ENCODE results near the gene PITRM1. TPM values are rescaled to one million over a fixed set of nuclear protein-coding genes. Genes with fewer than 3 reads are reported as not detected.
"Not testable (repeated sequence)": the region's sequence is repeated elsewhere in the genome, so short reads cannot be mapped to it uniquely, and the experiment has no call there.

The PITRM1 gene
- polyA plus RNA-seq, 1 of the 3 experiments (the other 2 are of a cell fraction) = 79.6 TPM

- WGBS (ENCODE audit: low lambda C conversion rate) = 68% methylated on average over 19 of the region's 19 CpGs
- H3K79me2 ChIP-seq (ENCODE audit: insufficient read depth) = no peaks in the 10 kb centered on the region
- no peaks in the 10 kb centered on the region for H3F3A ChIP-seq (replicated peaks; ENCODE audit: insufficient read depth)
- no peak overlapping the region; a peak in 1 of 4 replicates for H3K4me3 ChIP-seq (ENCODE audit: low read depth in 2 of 2, low read length in 1 of 2)
- ChIA-PET CTCF (interaction anchor here (0.6 to 11.1 kb wide), 26 partner anchors 10 to 1589 kb away, joined by 3 to 244 read pairs (median 4); partner anchors contain the start of gene PITRM1), POLR2A (no interaction called here)
- H3K9me2 ChIP-seq = no peaks in the 10 kb centered on the region
- no peak overlapping the region for H3K4me2 ChIP-seq
- H3K27me3 ChIP-seq (ENCODE audit: insufficient read depth) = no peaks in the 10 kb centered on the region
- no peaks in the 10 kb centered on the region for H4K20me1 ChIP-seq (ENCODE audit: insufficient read depth)
- peak overlapping the region; percentile 64; the same call in 1 of the 2 replicates for H2AFZ ChIP-seq (ENCODE audit: low read depth)
- TF ChIP-seq, protein P1, sequence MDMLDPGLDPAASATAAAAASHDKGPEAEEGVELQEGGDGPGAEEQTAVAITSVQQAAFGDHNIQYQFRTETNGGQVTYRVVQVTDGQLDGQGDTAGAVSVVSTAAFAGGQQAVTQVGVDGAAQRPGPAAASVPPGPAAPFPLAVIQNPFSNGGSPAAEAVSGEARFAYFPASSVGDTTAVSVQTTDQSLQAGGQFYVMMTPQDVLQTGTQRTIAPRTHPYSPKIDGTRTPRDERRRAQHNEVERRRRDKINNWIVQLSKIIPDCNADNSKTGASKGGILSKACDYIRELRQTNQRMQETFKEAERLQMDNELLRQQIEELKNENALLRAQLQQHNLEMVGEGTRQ (IDR thresholded peaks at IDR 0.05; ENCODE audit: borderline replicate concordance, low read depth, low read length) = no peak
- TF ChIP-seq SMC3 (IDR thresholded peaks at IDR 0.05; ENCODE audit: low read depth, low read length) (peak; percentile 47), RFX5 (IDR thresholded peaks at IDR 0.05; ENCODE audit: low read length) (no peak), EZH2phosphoT487 (IDR thresholded peaks at IDR 0.05; ENCODE audit: borderline replicate concordance, low read depth) (no peak), NFIC (IDR thresholded peaks at IDR 0.05; ENCODE audit: borderline replicate concordance) (peak; percentile 40; the same call in 1 of the 2 replicates), RAD21 (IDR thresholded peaks at IDR 0.05; ENCODE audit: low read length) (peak; percentile 76)
- TF ChIP-seq, protein P2, sequence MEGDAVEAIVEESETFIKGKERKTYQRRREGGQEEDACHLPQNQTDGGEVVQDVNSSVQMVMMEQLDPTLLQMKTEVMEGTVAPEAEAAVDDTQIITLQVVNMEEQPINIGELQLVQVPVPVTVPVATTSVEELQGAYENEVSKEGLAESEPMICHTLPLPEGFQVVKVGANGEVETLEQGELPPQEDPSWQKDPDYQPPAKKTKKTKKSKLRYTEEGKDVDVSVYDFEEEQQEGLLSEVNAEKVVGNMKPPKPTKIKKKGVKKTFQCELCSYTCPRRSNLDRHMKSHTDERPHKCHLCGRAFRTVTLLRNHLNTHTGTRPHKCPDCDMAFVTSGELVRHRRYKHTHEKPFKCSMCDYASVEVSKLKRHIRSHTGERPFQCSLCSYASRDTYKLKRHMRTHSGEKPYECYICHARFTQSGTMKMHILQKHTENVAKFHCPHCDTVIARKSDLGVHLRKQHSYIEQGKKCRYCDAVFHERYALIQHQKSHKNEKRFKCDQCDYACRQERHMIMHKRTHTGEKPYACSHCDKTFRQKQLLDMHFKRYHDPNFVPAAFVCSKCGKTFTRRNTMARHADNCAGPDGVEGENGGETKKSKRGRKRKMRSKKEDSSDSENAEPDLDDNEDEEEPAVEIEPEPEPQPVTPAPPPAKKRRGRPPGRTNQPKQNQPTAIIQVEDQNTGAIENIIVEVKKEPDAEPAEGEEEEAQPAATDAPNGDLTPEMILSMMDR (IDR thresholded peaks at IDR 0.05) = peak; percentile 92
- no peaks in the 10 kb centered on the region for H3K36me3 ChIP-seq (replicated peaks in 1 of 2; ENCODE audit: control insufficient read depth in 1 of 2, insufficient read depth in 2 of 2, low read length in 1 of 2)
- DNase-seq = peak; percentile 70
- H3K9me3 ChIP-seq = no peaks in the 10 kb centered on the region
- peaks cover 9 to 11% of the 10 kb centered on the region in 2 experiments for H3K4me1 ChIP-seq (ENCODE audit: control insufficient read depth in 1 of 2, insufficient read depth in 2 of 2, low read depth in 1 of 2, low read length in 1 of 2)
- H3K27ac ChIP-seq (ENCODE audit: low read depth in 2 of 2, low read length in 1 of 2) = no peak overlapping the region
- no peak overlapping the region for H3K9ac ChIP-seq
These were observed 20.5 kb upstream of the PITRM1 start for GRCh38 chr10:3192856-3193635.

DNA sequence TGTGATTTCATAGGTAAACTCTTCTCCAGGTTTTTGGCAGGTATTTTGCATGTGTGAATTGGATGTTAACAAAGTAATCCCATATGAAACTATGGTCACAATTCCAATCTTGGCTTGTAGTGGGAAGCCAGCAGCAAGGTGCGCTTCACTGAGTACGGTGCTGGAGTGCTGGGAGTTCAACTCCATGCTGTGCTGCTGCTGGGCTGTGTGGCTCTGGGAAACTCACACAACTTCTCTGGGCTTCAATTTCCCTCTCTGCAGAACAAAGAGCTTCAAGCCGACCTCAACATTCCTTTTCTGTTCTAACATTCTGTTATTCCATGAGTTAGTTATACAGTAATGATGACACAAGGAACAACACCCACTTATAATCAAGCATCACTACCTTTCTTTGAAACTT is 18.2 kb upstream of the PITRM1 start:
- no peak for DNase-seq
- Histone ChIP-seq H2AFZ (ENCODE audit: low read depth) (no peak overlapping the region), H3K79me2 (ENCODE audit: insufficient read depth) (no peaks in the 10 kb centered on the region), H4K20me1 (ENCODE audit: insufficient read depth) (no peaks in the 10 kb centered on the region), H3F3A (replicated peaks; ENCODE audit: insufficient read depth) (no peaks in the 10 kb centered on the region), H3K27me3 (ENCODE audit: insufficient read depth) (no peaks in the 10 kb centered on the region), H3K4me2 (no peak overlapping the region), H3K4me3 (ENCODE audit: low read depth in 2 of 2, low read length in 1 of 2) (no peak overlapping the region), H3K4me1 (ENCODE audit: control insufficient read depth in 1 of 2, insufficient read depth in 2 of 2, low read depth in 1 of 2, low read length in 1 of 2) (no peaks in the 10 kb centered on the region; a peak in 3 of 4 replicates), H3K9ac (no peak overlapping the region), H3K36me3 (replicated peaks in 1 of 2; ENCODE audit: control insufficient read depth in 1 of 2, insufficient read depth in 2 of 2, low read length in 1 of 2) (no peaks in the 10 kb centered on the region), H3K9me2 (no peaks in the 10 kb centered on the region), H3K27ac (ENCODE audit: low read depth in 2 of 2, low read length in 1 of 2) (no peak overlapping the region), H3K9me3 (no peaks in the 10 kb centered on the region)
- TF ChIP-seq SIN3A (IDR thresholded peaks at IDR 0.05; ENCODE audit: borderline replicate concordance, low read depth, low read length) (no peak), RXRA (IDR thresholded peaks at IDR 0.05; ENCODE audit: borderline replicate concordance, low read depth) (no peak), CHD2 (IDR thresholded peaks at IDR 0.05; ENCODE audit: low read length, partially characterized antibody) (no peak), FOSL2 (IDR thresholded peaks at IDR 0.05; ENCODE audit: borderline replicate concordance, low read depth) (no peak), SMC3 (IDR thresholded peaks at IDR 0.05; ENCODE audit: low read depth, low read length) (no peak), MEF2A (IDR thresholded peaks at IDR 0.05; ENCODE audit: borderline replicate concordance, low read depth) (no peak)
- POLR2A ChIA-PET = no interaction called here
- CTCF ChIA-PET = interaction anchor here (1.4 to 11.1 kb wide), 2 partner anchors 9 to 1576 kb away, joined by 3 to 244 read pairs; no protein-coding TSS in a partner anchor
- WGBS (ENCODE audit: low lambda C conversion rate) = 96% methylated on average over 3 of the region's 3 CpGs

GRCh38 chr10:3187229-3187628 is 14.6 kb upstream of the PITRM1 start:
- CTCF ChIA-PET = interaction anchor here (1.6 kb wide), 1 partner anchor 10 kb away, joined by 6 read pairs; no protein-coding TSS in a partner anchor

More at GRCh38 chr10:3187229-3187628, 14.6 kb upstream of the PITRM1 start:
- POLR2A ChIA-PET; H3K9me3 ChIP-seq; H3K79me2 ChIP-seq (ENCODE audit: insufficient read depth); H3K4me2 ChIP-seq; H3K4me3 ChIP-seq (ENCODE audit: low read depth in 2 of 2, low read length in 1 of 2); H3K36me3 ChIP-seq (replicated peaks in 1 of 2; ENCODE audit: control insufficient read depth in 1 of 2, insufficient read depth in 2 of 2, low read length in 1 of 2); DNase-seq; H3K9ac ChIP-seq; H3K27ac ChIP-seq (ENCODE audit: low read depth in 2 of 2, low read length in 1 of 2); H4K20me1 ChIP-seq (ENCODE audit: insufficient read depth); H3K4me1 ChIP-seq (ENCODE audit: control insufficient read depth in 1 of 2, insufficient read depth in 2 of 2, low read depth in 1 of 2, low read length in 1 of 2); H3F3A ChIP-seq (replicated peaks; ENCODE audit: insufficient read depth); H2AFZ ChIP-seq (ENCODE audit: low read depth); H3K27me3 ChIP-seq (ENCODE audit: insufficient read depth); H3K9me2 ChIP-seq: not testable (repeated sequence)
- WGBS (ENCODE audit: low lambda C conversion rate) = 51% methylated on average over 3 of the region's 3 CpGs
